Astrocyte (in vitro differentiated cells and primary cell): Measurements from ENCODE around the gene TIGAR. TPM values are rescaled to one million over a fixed set of nuclear protein-coding genes. Genes with fewer than 3 reads are reported as not detected.

Experiments
- DNase-seq: peaks from one replicate; pipeline ENCODE4 v3.0.0-alpha.2; 2010; ENCODE audit warnings: low read depth
- FAIRE-seq: peaks from 2 replicates; lab custom pipeline; 2011; peaks lifted over from hg19 to GRCh38; lab: Jason Lieb, UNC
- H2AFZ ChIP-seq: 2 replicates; pipeline ENCODE4 v1.6.0; 2012; ENCODE audit warnings: low read depth, low read length, inconsistent platforms
- H3K27ac ChIP-seq: 2 replicates; pipeline ENCODE4 v1.5.1; 2011; ENCODE audit warnings: low read depth, low read length, inconsistent platforms
- H3K27me3 ChIP-seq: 2 replicates; pipeline ENCODE4 v1.6.0; 2011; ENCODE audit warnings: low read length, inconsistent platforms; ENCODE audit not compliant: insufficient read depth
- H3K36me3 ChIP-seq: 2 replicates; pipeline ENCODE4 v1.5.1; 2011; ENCODE audit warnings: low read length, inconsistent platforms; ENCODE audit not compliant: insufficient read depth
- H3K4me1 ChIP-seq: 2 replicates; pipeline ENCODE4 v1.5.1; 2011; ENCODE audit warnings: low read length, inconsistent platforms; ENCODE audit not compliant: insufficient read depth
- H3K4me2 ChIP-seq: 2 replicates; pipeline ENCODE4 v1.6.0; 2012; ENCODE audit warnings: low read length, inconsistent platforms
- H3K4me3 ChIP-seq: 2 replicates; pipeline ENCODE4 v1.5.1; 2011; ENCODE audit warnings: low read depth, mild to moderate bottlenecking, low read length, inconsistent platforms; ENCODE audit not compliant: insufficient read depth
- H3K79me2 ChIP-seq: 2 replicates; pipeline ENCODE4 v1.6.0; 2012; ENCODE audit warnings: mild to moderate bottlenecking, low read length, inconsistent platforms; ENCODE audit not compliant: insufficient read depth
- H3K9ac ChIP-seq: 2 replicates; pipeline ENCODE4 v1.6.0; 2012; ENCODE audit warnings: mild to moderate bottlenecking, low read length, inconsistent platforms
- H3K9me3 ChIP-seq: 2 replicates; pipeline ENCODE4 v1.5.1; 2012; ENCODE audit warnings: low read depth, mild to moderate bottlenecking, low read length, inconsistent platforms; ENCODE audit not compliant: insufficient read depth
- H4K20me1 ChIP-seq: 2 replicates; pipeline ENCODE4 v1.6.0; 2012; ENCODE audit warnings: low read length, inconsistent platforms; ENCODE audit not compliant: insufficient read depth
- H3K27ac Mint-ChIP-seq: one replicate; pipeline ENCODE4 v1.8.0; 2021; ENCODE audit warnings: mild to moderate bottlenecking, mixed read lengths; ENCODE audit not compliant: unreplicated experiment
- H3K27me3 Mint-ChIP-seq: one replicate; pipeline ENCODE4 v1.8.0; 2021; ENCODE audit warnings: low read depth, mixed read lengths; ENCODE audit not compliant: unreplicated experiment
- H3K36me3 Mint-ChIP-seq: one replicate; pipeline ENCODE4 v1.8.0; 2021; ENCODE audit warnings: low read depth, mixed read lengths; ENCODE audit not compliant: unreplicated experiment
- H3K4me1 Mint-ChIP-seq: one replicate; pipeline ENCODE4 v1.8.0; 2021; ENCODE audit warnings: low read depth, mixed read lengths; ENCODE audit not compliant: unreplicated experiment
- H3K4me3 Mint-ChIP-seq: one replicate; pipeline ENCODE4 v1.8.0; 2021; ENCODE audit warnings: mild to moderate bottlenecking, moderate library complexity, mixed read lengths; ENCODE audit not compliant: unreplicated experiment
- H3K9me3 Mint-ChIP-seq: one replicate; pipeline ENCODE4 v1.8.0; 2021; ENCODE audit warnings: mild to moderate bottlenecking, mixed read lengths; ENCODE audit not compliant: unreplicated experiment
- EZH2 ChIP-seq: IDR thresholded peaks from 2 replicates; pipeline ENCODE4 v1.6.1; 2012; ENCODE audit warnings: mild to moderate bottlenecking, low read length, inconsistent platforms; ENCODE audit not compliant: insufficient read depth
- total RNA-seq: library from RNA; stranded (reverse); gene quantifications from 2 replicates; pipeline ENCODE4 v1.2.1, GENCODE V29; 2021
- TF ChIP-seq, protein P1 (sequence below): IDR thresholded peaks from 2 replicates; pipeline ENCODE4 v1.5.1; 2011; ENCODE audit warnings: low read depth, mild to moderate bottlenecking, inconsistent platforms, low read length, moderate library complexity; ENCODE audit not compliant: insufficient read depth

Gene TIGAR
- total RNA-seq, 1 donor from 2014 or later: 91.7 TPM

GRCh38 chr12:4388662-4389061, 67.6 kb downstream of the TIGAR start:
- Mint-ChIP-seq H3K27ac (no peak overlapping the region), H3K9me3 (peaks cover 3% of the 10 kb centered on the region), H3K36me3 (no peaks in the 10 kb centered on the region), H3K27me3 (peaks cover 21% of the 10 kb centered on the region), H3K4me1 (peaks cover 2% of the 10 kb centered on the region), H3K4me3 (no peak overlapping the region)
- TF ChIP-seq, protein P1, sequence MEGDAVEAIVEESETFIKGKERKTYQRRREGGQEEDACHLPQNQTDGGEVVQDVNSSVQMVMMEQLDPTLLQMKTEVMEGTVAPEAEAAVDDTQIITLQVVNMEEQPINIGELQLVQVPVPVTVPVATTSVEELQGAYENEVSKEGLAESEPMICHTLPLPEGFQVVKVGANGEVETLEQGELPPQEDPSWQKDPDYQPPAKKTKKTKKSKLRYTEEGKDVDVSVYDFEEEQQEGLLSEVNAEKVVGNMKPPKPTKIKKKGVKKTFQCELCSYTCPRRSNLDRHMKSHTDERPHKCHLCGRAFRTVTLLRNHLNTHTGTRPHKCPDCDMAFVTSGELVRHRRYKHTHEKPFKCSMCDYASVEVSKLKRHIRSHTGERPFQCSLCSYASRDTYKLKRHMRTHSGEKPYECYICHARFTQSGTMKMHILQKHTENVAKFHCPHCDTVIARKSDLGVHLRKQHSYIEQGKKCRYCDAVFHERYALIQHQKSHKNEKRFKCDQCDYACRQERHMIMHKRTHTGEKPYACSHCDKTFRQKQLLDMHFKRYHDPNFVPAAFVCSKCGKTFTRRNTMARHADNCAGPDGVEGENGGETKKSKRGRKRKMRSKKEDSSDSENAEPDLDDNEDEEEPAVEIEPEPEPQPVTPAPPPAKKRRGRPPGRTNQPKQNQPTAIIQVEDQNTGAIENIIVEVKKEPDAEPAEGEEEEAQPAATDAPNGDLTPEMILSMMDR: no peak
- TF ChIP-seq EZH2: no peak
- Histone ChIP-seq H3K36me3 (no peaks in the 10 kb centered on the region), H3K27me3 (no peaks in the 10 kb centered on the region), H3K9me3 (no peaks in the 10 kb centered on the region), H3K27ac (no peak overlapping the region), H3K9ac (no peak overlapping the region), H3K4me3 (no peak overlapping the region), H3K79me2 (no peaks in the 10 kb centered on the region), H4K20me1 (no peaks in the 10 kb centered on the region), H3K4me1 (no peaks in the 10 kb centered on the region), H2AFZ (no peak overlapping the region), H3K4me2 (no peak overlapping the region)
- DNase-seq: no peak
- FAIRE-seq: no peak

DNA sequence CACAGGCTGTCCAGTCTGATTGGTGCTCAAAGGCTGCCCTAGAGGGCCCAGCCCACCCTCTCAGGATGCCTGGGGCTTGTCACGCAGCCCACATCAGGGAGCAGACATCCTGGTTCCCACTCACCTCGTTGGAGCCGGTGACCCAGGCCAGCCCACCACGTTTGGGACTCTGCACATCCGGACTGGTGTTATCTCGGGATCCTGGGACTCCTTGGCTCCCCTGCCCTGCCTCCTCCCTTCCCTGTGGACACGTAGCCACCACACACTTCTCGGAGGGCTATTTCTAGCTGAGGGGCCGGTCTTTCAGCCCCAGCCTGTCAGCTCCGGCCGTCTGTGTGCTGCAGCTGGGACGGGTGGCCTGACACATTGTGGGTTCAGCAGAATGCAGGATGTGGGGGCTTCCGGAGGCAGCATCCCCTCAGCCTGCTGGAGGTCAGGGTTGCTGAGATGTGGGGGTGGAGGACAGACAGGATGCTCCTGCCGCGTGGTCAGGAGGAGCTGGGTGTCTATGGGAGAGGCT, 71.3 kb downstream of the TIGAR start:
- H3K79me2 ChIP-seq: no peaks in the 10 kb centered on the region
- Mint-ChIP-seq H3K4me3 (no peak overlapping the region), H3K4me1 (peaks cover 2% of the 10 kb centered on the region), H3K27me3 (peaks cover 36% of the 10 kb centered on the region), H3K9me3 (peaks cover 3% of the 10 kb centered on the region), H3K27ac (no peak overlapping the region), H3K36me3 (no peaks in the 10 kb centered on the region)
- no peaks in the 10 kb centered on the region for H3K27me3 ChIP-seq
- no peaks in the 10 kb centered on the region for H3K9me3 ChIP-seq
- no peak overlapping the region for H3K9ac ChIP-seq
- no peak overlapping the region for H2AFZ ChIP-seq
- no peaks in the 10 kb centered on the region for H3K36me3 ChIP-seq
- FAIRE-seq (no peak), DNase-seq (no peak)
- H3K4me2 ChIP-seq: no peak overlapping the region
- H3K4me3 ChIP-seq: no peak overlapping the region
- TF ChIP-seq, protein P1: no peak
- TF ChIP-seq EZH2: no peak
- H3K27ac ChIP-seq: no peak overlapping the region
- no peaks in the 10 kb centered on the region for H3K4me1 ChIP-seq
- no peaks in the 10 kb centered on the region for H4K20me1 ChIP-seq

- Histone ChIP-seq H3K27ac (no peak overlapping the region), H3K27me3 (no peaks in the 10 kb centered on the region), H2AFZ (no peak overlapping the region), H3K4me1 (no peaks in the 10 kb centered on the region), H3K4me3 (no peak overlapping the region), H3K9me3 (no peaks in the 10 kb centered on the region), H3K36me3 (no peaks in the 10 kb centered on the region), H3K4me2 (no peak overlapping the region), H4K20me1 (no peaks in the 10 kb centered on the region), H3K79me2 (no peaks in the 10 kb centered on the region), H3K9ac (no peak overlapping the region)
- Mint-ChIP-seq H3K36me3 (no peaks in the 10 kb centered on the region), H3K4me3 (no peak overlapping the region), H3K4me1 (peaks cover 2% of the 10 kb centered on the region), H3K9me3 (peaks cover 3% of the 10 kb centered on the region), H3K27ac (no peak overlapping the region), H3K27me3 (peaks cover 36% of the 10 kb centered on the region)
- FAIRE-seq: no peak
- TF ChIP-seq EZH2: no peak
- TF ChIP-seq, protein P1: no peak
- no peak for DNase-seq
Observed at GRCh38 chr12:4393211-4393610, 72.2 kb downstream of the TIGAR start.
